ENCODE measurements around the gene CCDC83. TPM values are rescaled to one million over a fixed set of nuclear protein-coding genes. Genes with fewer than 3 reads are reported as not detected.
"Not testable (repeated sequence)": the region's sequence is repeated elsewhere in the genome, so short reads cannot be mapped to it uniquely, and the experiment has no call there.

The CCDC83 gene
- total and polyA plus RNA-seq, 2 donors (not counting 1 experiment from before 2014, with no cell fraction given) = under 0.01 TPM; not detected in 1

DNA sequence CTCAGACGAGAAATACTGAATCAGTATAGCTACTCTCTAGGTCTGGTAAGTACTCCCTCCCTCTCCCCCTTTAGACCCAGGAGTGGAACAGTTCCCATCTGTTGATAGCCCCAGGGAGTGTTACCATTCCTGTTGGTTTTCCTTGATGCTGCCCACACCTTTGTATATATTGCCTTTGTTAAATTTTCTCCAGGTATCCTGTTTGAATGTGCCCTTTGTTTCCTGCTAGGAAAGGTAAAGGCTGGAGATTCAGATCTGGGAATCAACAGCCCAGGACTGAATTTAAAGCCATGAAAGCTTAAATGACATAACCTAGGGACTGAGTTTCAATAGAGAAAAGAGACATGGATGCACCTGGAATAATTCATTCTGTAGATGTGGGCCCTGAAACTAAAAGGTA, 68.3 kb downstream of the CCDC83 start:
- Histone ChIP-seq H3K9me3 (ENCODE audit: control insufficient read depth, insufficient read depth, low read depth, low read length) (no peaks in the 10 kb centered on the region), H3K9ac (ENCODE audit: insufficient read depth, low read length) (no peak overlapping the region), H3K27me3 (ENCODE audit: control insufficient read depth, insufficient read depth, low read length) (peaks cover 5% of the 10 kb centered on the region), H4K20me1 (ENCODE audit: control insufficient read depth, extremely low read depth, insufficient read depth, low read length) (no peaks in the 10 kb centered on the region), H3K79me2 (ENCODE audit: control insufficient read depth, insufficient read depth, low read length) (no peaks in the 10 kb centered on the region), H3K4me1 (ENCODE audit: control insufficient read depth, extremely low read depth, insufficient read depth, low read length) (no peaks in the 10 kb centered on the region), H3K4me3 (replicated peaks in 1 of 4; ENCODE audit: control extremely low read depth in 1 of 4, insufficient read depth in 1 of 4, low read depth in 3 of 4, low read length in 4 of 4) (no peak overlapping the region), H3K4me2 (ENCODE audit: extremely low read depth, insufficient read depth, low read length) (no peak overlapping the region), H3K27ac (ENCODE audit: insufficient read depth, low read length) (no peak overlapping the region), H2AFZ (ENCODE audit: low read length) (no peak overlapping the region), H3K36me3 (ENCODE audit: control insufficient read depth, insufficient read depth, low read length) (no peaks in the 10 kb centered on the region)
- DNase-seq (ENCODE audit: low read depth in 2 of 2) = no peak
- no peak for TF ChIP-seq EZH2 (IDR thresholded peaks at IDR 0.05; ENCODE audit: low read length, missing control alignments)
- TF ChIP-seq, protein P1, sequence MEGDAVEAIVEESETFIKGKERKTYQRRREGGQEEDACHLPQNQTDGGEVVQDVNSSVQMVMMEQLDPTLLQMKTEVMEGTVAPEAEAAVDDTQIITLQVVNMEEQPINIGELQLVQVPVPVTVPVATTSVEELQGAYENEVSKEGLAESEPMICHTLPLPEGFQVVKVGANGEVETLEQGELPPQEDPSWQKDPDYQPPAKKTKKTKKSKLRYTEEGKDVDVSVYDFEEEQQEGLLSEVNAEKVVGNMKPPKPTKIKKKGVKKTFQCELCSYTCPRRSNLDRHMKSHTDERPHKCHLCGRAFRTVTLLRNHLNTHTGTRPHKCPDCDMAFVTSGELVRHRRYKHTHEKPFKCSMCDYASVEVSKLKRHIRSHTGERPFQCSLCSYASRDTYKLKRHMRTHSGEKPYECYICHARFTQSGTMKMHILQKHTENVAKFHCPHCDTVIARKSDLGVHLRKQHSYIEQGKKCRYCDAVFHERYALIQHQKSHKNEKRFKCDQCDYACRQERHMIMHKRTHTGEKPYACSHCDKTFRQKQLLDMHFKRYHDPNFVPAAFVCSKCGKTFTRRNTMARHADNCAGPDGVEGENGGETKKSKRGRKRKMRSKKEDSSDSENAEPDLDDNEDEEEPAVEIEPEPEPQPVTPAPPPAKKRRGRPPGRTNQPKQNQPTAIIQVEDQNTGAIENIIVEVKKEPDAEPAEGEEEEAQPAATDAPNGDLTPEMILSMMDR (conservative IDR thresholded peaks at IDR 0.05 in 1 of 2, IDR thresholded peaks at IDR 0.05 in 1 of 2; ENCODE audit: low read depth in 1 of 2, low read length in 2 of 2) = no peak

DNA sequence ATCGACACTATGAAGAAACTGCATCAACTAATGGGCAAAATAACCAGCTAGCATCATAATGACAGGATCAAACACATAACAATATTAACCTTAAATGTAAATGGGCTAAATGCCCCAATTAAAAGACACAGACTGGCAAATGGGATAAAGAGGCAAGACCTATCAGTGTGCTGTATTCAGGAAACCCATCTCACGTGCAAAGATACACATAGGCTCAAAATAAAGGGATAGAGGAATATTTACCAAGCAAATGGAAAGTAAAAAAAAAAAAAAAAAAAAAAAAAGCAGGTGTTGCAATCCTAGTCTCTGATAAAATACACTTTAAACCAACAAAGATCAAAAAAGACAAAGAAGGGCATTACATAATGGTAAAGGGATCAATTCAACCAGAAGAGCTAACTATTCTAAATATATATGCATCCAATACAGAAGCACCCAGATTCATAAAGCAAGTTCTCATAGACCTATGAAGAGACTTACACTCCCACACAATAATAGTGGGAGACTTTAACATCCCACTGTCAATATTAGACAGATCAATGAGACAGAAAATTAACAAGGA, 71.6 kb downstream of the CCDC83 start:
- H3K79me2 ChIP-seq (ENCODE audit: control insufficient read depth, insufficient read depth, low read length); H3K4me3 ChIP-seq (replicated peaks in 1 of 4; ENCODE audit: control extremely low read depth in 1 of 4, insufficient read depth in 1 of 4, low read depth in 3 of 4, low read length in 4 of 4); H4K20me1 ChIP-seq (ENCODE audit: control insufficient read depth, extremely low read depth, insufficient read depth, low read length); H3K27ac ChIP-seq (ENCODE audit: insufficient read depth, low read length); H3K4me2 ChIP-seq (ENCODE audit: extremely low read depth, insufficient read depth, low read length); DNase-seq (ENCODE audit: low read depth in 2 of 2); H3K27me3 ChIP-seq (ENCODE audit: control insufficient read depth, insufficient read depth, low read length); H3K9ac ChIP-seq (ENCODE audit: insufficient read depth, low read length); H3K4me1 ChIP-seq (ENCODE audit: control insufficient read depth, extremely low read depth, insufficient read depth, low read length); H3K36me3 ChIP-seq (ENCODE audit: control insufficient read depth, insufficient read depth, low read length); H2AFZ ChIP-seq (ENCODE audit: low read length); H3K9me3 ChIP-seq (ENCODE audit: control insufficient read depth, insufficient read depth, low read depth, low read length): not testable (repeated sequence)

- H3K27me3 ChIP-seq (ENCODE audit: control insufficient read depth, insufficient read depth, low read length) = no peaks in the 10 kb centered on the region
- H3K36me3 ChIP-seq (ENCODE audit: control insufficient read depth, insufficient read depth, low read length) = no peaks in the 10 kb centered on the region
- H3K9me3 ChIP-seq (ENCODE audit: control insufficient read depth, insufficient read depth, low read depth, low read length) = no peaks in the 10 kb centered on the region
- no peaks in the 10 kb centered on the region for H4K20me1 ChIP-seq (ENCODE audit: control insufficient read depth, extremely low read depth, insufficient read depth, low read length)
- no peak overlapping the region for H3K4me3 ChIP-seq (replicated peaks in 1 of 4; ENCODE audit: control extremely low read depth in 1 of 4, insufficient read depth in 1 of 4, low read depth in 3 of 4, low read length in 4 of 4)
- H3K79me2 ChIP-seq (ENCODE audit: control insufficient read depth, insufficient read depth, low read length) = no peaks in the 10 kb centered on the region
- no peak overlapping the region for H3K4me2 ChIP-seq (ENCODE audit: extremely low read depth, insufficient read depth, low read length)
- H3K27ac ChIP-seq (ENCODE audit: insufficient read depth, low read length) = no peak overlapping the region
- H3K4me1 ChIP-seq (ENCODE audit: control insufficient read depth, extremely low read depth, insufficient read depth, low read length) = no peaks in the 10 kb centered on the region
- no peak for DNase-seq (ENCODE audit: low read depth in 2 of 2)
- H2AFZ ChIP-seq (ENCODE audit: low read length) = no peak overlapping the region
- TF ChIP-seq, protein P1 (conservative IDR thresholded peaks at IDR 0.05 in 1 of 2, IDR thresholded peaks at IDR 0.05 in 1 of 2; ENCODE audit: low read depth in 1 of 2, low read length in 2 of 2) = no peak
- TF ChIP-seq EZH2 (IDR thresholded peaks at IDR 0.05; ENCODE audit: low read length, missing control alignments) = no peak
- no peak overlapping the region for H3K9ac ChIP-seq (ENCODE audit: insufficient read depth, low read length)
Measured at GRCh38 chr11:85930879-85931366, 75.7 kb downstream of the CCDC83 start.

Measured in fibroblast of lung (primary cell).